HL-60/S4 (cell line): ENCODE measurements around the gene ELAPOR1.

Experiments used
- in situ Hi-C: fragments of 300-500 bp; cut with MboI; formaldehyde crosslinking; loops from 2 replicates; pipeline ENCODE4 v1.14.3; 2022; ENCODE audit warnings: low sequenced_read_pairs

ELAPOR1 gene

DNA sequence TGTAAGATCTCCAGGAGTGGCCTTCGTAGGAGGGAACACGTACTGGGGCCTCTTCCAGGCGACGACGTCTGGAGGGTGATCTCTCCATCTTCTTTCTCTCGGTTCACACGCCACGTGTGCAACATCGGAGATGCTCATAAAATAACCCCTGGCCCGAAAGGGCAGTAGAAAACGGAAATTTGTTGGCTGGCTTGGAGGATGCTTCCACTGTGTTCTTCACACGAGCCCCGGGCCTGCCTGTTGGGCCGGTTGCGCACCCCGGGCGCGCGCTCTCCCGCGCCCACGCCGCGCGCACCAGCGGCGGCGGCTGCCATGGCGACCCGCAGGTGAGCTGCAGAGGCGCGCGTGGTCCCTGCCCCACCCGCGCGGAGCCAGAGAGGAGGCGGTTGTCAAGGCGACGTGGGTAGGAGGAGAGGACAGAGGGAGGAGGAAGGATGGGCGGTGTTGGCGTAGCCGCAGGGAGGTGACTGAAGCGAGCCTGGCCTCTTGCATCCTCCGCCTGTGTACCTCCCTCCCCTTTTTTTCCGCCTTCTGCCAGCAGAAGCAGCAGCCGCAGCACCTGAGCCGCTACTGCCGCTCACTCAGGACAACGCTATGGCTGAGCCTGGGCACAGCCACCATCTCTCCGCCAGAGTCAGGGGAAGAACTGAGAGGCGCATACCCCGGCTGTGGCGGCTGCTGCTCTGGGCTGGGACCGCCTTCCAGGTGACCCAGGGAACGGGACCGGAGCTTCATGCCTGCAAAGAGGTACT is at the start of gene ELAPOR1:
ELAPOR1 (plus strand) TSS at position 526 of the 752 bp plus-strand sequence; CDS start at position 595, 69 bp downstream.
- in situ Hi-C loops, result loop anchor here (25.0 kb wide), 1 partner anchor 601 kb away; no protein-coding TSS in a partner anchor

DNA sequence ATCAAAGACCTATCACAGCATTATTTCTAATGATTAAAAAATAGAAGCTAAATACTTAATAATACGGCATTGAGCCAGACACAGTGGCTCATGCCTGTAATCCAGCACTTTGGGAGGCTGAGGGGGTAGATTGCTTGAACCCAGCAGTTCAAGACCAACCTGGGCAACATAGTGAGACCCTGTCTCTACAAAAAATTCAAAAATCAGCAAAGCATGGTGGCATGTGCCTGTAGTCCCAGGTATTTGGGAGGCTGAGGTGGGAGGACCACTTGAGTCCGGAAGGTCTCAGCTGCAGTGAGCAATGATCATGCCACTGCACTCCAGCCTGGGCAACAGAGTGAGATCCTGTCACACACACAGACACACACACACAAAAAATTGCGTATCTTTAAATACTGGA is 48.8 kb upstream of the ELAPOR1 start:
- in situ Hi-C loops, result no loop called here

- in situ Hi-C loops, result no loop called here
These were observed 46.0 kb upstream of the ELAPOR1 start for GRCh38 chr1:109067883-109068282.

- in situ Hi-C loops, result no loop called here
These were observed 44.6 kb upstream of the ELAPOR1 start for GRCh38 chr1:109069294-109069693.

- in situ Hi-C loops, result no loop called here
These were observed 38.1 kb upstream of the ELAPOR1 start, which contains the start of gene TAF13 for GRCh38 chr1:109075531-109076490. TAF13 (minus strand) TSS chr1:109076003; CDS start chr1:109075947, 56 bp downstream.

- in situ Hi-C loops, result no loop called here
These were observed 35.6 kb upstream of the ELAPOR1 start for GRCh38 chr1:109078317-109078716.

DNA sequence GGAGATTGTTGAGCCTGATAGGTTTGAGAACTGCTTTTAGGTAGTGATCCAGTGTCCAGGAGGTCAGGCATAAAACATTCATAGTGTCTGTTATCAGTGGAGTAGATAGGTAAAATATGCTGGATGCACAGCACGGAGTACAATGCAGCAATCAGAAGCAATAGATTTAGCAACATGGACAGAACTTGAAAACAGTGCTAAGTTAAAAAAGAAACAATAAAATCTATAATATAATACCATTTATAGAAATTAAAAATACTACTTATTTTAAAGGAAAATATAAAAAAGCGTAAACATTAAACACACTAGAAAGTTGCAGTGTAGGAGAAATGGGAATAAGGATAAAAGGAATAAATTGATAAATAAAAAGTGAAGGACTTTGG is 34.7 kb upstream of the ELAPOR1 start:
- in situ Hi-C loops, result no loop called here

- in situ Hi-C loops, result no loop called here
These were observed 33.4 kb upstream of the ELAPOR1 start for GRCh38 chr1:109080441-109081082.

- in situ Hi-C loops, result no loop called here
These were observed 30.4 kb upstream of the ELAPOR1 start for GRCh38 chr1:109083501-109083900.

DNA sequence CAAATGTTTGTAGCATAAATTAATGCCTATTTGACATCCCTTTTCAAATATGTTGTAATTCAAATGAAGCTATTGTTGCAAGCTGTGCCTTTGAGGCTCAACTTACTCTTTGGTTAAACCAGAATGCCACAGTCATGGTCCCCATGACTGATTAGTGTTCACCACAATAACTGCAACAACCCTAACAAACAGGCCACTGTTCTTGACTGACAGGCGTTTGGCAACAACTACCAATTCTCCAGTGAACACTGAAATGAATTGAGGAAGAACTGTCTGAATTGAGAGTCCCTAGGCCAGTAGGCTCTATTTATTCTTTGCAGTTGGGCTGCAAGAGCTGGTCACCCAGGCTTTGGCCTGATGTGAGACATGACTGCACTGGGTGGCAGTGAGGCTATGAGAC is 30.0 kb upstream of the ELAPOR1 start:
- in situ Hi-C loops, result no loop called here

- in situ Hi-C loops, result no loop called here
These were observed 29.1 kb upstream of the ELAPOR1 start for GRCh38 chr1:109084563-109085517.

GRCh38 chr1:109089242-109090015 is 24.5 kb upstream of the ELAPOR1 start:
- in situ Hi-C loops, result no loop called here

DNA sequence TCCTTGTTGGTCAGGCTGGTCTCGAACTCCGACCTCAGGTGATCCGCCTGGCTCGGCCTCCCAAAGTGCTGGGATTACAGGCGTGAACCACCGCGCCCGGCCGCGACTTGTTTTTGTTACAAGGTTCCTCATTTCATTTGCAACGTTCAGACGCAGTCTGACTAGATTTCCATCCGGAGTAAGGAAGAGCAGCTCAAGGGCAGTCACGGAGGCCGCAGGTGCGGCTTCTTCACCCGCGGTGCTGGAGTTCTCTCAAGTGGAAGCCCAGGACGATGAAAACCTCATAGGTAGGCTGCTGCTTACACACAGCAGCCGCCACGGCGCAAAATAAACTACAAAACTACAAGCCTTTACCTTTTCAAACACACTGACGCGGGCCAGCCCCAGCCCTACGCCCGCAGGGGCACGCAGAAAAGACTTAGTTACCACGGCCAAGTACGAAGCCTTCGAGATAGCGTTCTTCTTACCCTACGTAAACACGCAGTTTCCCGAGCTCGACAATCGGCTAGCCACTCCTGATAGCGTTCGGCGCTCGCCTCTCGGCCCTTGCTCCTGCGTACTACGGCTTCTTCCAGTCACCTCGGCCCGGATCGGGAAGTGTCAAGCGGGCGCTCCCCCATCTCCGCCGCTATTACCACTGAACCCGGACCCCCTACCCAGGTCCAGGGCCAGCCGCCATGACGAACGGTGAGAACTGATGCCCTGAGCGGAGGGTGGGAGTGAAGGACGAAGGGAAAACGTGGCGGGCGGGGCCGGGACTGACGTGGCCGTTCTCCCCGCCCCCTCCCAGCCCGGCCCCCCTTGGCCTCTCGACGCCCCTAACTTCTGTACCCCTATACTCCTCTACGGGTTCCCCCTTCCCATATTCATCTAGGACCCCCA is 23.5 kb upstream of the ELAPOR1 start, which contains the start of gene TMEM167B:
TMEM167B (plus strand) TSS at position 569 of the 882 bp plus-strand sequence; CDS start at position 678, 109 bp downstream.
- in situ Hi-C loops, result no loop called here

DNA sequence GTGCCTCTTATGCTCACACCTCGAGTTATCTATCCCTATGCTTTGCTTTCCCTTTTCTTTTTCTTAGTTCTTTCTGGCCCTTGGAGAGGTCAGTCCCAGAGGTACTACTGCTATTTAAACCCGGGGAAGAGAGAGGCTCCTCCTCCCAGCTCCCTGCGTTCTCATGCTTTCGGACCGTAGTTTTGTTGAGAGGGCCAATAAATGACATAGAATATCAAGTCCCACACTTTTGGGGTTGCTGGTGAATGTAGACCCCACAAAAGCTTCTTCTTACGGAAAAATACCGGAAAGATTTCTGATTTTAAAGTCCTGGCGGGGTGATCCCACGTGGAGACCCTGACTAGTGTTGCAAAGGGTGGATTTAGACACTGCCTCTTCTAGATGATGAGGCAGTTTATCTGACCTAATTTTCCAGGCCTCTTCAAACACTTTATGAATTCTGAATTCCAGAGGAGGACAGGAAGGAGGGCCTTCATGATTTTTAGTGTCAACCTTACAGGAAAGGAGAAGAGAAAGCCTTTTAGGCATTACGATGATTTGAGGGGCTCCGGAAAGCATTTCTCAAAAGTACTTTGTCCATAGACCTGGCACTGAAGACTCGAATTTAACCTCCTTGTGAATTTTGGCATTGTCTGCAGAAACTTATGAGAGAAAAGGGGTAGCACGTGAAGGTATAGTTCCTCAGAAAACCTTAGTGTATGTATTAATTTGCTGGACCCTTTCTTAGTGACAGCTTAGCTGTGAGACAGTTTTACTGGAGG is 22.7 kb upstream of the ELAPOR1 start:
- in situ Hi-C loops, result no loop called here

DNA sequence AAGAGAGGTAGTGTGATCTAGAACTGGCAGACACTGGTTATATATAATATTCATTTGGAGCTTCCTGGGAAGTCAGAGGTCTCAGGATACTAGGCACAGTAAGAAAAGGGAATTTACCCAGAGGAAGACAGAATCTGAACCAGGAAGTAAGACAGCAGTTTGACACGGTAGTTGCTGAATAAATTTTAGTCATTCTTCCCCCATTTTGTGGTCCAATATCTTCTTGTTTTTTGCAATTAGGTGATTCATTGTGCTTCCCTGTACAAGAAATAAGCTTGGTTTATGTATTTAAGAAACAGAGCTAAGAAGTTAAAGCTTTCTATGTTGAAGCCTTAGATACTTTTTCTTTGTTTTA is 22.1 kb upstream of the ELAPOR1 start:
- in situ Hi-C loops, result no loop called here

DNA sequence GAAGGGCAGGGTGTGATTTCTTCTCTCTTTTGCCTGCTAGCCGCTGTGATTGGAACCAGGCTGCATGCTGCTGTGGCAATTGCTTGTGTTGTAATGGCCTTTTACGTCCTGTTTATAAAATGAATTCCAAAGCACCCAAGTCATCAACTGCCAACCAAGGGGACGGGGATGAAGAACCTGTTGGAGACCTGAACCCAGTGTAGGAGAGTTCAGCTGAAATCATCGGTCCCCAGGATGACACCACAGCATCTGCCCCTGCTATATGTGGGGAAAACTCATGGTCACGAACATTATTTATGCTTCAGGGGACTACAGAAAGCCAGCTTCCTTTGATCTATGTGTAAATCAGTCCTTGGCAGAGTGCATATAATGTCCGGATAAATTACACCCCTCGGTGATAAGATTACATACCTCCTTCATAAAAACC is 19.5 kb upstream of the ELAPOR1 start:
- in situ Hi-C loops, result no loop called here

DNA sequence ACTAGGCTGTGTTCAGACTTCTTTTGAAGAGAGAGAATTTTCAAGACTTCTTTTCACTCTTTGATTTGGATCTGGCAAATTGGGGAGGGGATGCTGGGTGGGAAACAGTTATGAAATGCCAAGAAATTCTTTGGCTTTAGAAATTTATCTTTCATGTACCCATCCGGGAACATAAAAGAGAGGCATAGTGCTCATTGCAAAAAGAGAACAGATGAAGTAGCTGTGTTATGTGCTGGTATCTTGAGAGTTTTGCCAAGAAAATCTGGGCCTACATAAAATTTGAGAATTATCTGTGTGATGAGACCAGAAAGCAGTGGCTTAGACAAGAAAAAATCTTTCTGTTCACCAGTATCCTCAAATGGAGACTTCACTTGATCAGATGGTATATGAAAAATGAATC is 19.0 kb upstream of the ELAPOR1 start:
- in situ Hi-C loops, result no loop called here
